B cell (primary cell): ENCODE data around the gene FANCM.

Source experiments
- EZH2 ChIP-seq: IDR thresholded peaks from 2 replicates; pipeline ENCODE4 v1.6.1; 2012; ENCODE audit warnings: borderline replicate concordance, low read depth, mild to moderate bottlenecking, moderate library complexity, low read length; ENCODE audit not compliant: insufficient read depth, poor library complexity, severe bottlenecking
- TF ChIP-seq, protein P1 (sequence below): fragments of 200-600 bp; IDR thresholded peaks from one replicate; pipeline ENCODE4 v1.8.0; 2022; ENCODE audit warnings: antibody characterized with exemption, mild to moderate bottlenecking

DNA sequence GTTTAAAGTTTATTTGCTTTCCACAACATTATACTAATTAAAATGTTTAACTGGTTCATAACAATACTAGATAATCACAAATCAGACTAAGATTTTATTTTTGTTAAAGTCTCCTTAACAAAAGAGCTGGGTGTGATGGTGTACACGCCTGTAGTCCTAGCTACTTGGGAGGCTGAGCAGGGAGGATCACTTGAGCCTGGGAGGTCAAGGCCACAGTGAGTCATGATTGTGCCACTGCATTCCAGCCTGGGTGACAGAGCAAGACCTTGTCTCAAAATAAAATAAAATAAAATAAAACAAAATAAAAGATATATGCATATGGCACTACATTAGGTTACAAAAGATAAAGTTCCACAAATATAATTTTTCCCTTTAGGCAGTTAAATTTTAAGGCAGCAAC lies 111.7 kb downstream of the FANCM start:
- TF ChIP-seq, protein P1, sequence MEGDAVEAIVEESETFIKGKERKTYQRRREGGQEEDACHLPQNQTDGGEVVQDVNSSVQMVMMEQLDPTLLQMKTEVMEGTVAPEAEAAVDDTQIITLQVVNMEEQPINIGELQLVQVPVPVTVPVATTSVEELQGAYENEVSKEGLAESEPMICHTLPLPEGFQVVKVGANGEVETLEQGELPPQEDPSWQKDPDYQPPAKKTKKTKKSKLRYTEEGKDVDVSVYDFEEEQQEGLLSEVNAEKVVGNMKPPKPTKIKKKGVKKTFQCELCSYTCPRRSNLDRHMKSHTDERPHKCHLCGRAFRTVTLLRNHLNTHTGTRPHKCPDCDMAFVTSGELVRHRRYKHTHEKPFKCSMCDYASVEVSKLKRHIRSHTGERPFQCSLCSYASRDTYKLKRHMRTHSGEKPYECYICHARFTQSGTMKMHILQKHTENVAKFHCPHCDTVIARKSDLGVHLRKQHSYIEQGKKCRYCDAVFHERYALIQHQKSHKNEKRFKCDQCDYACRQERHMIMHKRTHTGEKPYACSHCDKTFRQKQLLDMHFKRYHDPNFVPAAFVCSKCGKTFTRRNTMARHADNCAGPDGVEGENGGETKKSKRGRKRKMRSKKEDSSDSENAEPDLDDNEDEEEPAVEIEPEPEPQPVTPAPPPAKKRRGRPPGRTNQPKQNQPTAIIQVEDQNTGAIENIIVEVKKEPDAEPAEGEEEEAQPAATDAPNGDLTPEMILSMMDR = no peak
- TF ChIP-seq EZH2 = no peak
